ENCODE results near the gene TELO2.

Gene TELO2

GRCh38 chr16:1510941-1511351, 17.8 kb downstream of the TELO2 start:
- Histone ChIP-seq H3K27me3 (ENCODE audit: insufficient read depth, low read length) (no peaks in the 10 kb centered on the region), H3K36me3 (ENCODE audit: insufficient read depth, low read length) (peaks cover 32% of the 10 kb centered on the region), H3K27ac (ENCODE audit: low read depth, low read length) (no peak overlapping the region), H3K9me3 (ENCODE audit: insufficient read depth, low read depth, low read length) (0 out of 2 replicates have a peak, but pooled peaks cover 3% of the 10 kb centered on the region), H3K4me1 (ENCODE audit: insufficient read depth, low read length) (no peaks in the 10 kb centered on the region), H3K9ac (ENCODE audit: low read depth, low read length) (no peak overlapping the region), H3K4me3 (ENCODE audit: low read length) (no peak overlapping the region)
- 94% methylated on average over 26 of the region's 26 CpGs for WGBS

GRCh38 chr16:1511662-1512569, 18.8 kb downstream of the TELO2 start:
- WGBS = 91% methylated on average over 29 of the region's 30 CpGs
- Histone ChIP-seq H3K4me1 (ENCODE audit: insufficient read depth, low read length) (no peaks in the 10 kb centered on the region), H3K9ac (ENCODE audit: low read depth, low read length) (no peak overlapping the region), H3K4me3 (ENCODE audit: low read length) (no peak overlapping the region), H3K36me3 (ENCODE audit: insufficient read depth, low read length) (peaks cover 23% of the 10 kb centered on the region), H3K27ac (ENCODE audit: low read depth, low read length) (no peak overlapping the region), H3K27me3 (ENCODE audit: insufficient read depth, low read length) (no peaks in the 10 kb centered on the region), H3K9me3 (ENCODE audit: insufficient read depth, low read depth, low read length) (0 out of 2 replicates have a peak, but pooled peaks cover 3% of the 10 kb centered on the region)

GRCh38 chr16:1512774-1513173, 19.6 kb downstream of the TELO2 start:
- H3K36me3 ChIP-seq (ENCODE audit: insufficient read depth, low read length) = peaks cover 18% of the 10 kb centered on the region
- 96% methylated on average over 14 of the region's 15 CpGs for WGBS

GRCh38 chr16:1514507-1514906, 21.3 kb downstream of the TELO2 start:
- Histone ChIP-seq H3K36me3 (ENCODE audit: insufficient read depth, low read length) (peaks cover 14% of the 10 kb centered on the region), H3K4me3 (ENCODE audit: low read length) (no peak overlapping the region), H3K9me3 (ENCODE audit: insufficient read depth, low read depth, low read length) (0 out of 2 replicates have a peak, but pooled peaks cover 3% of the 10 kb centered on the region), H3K27me3 (ENCODE audit: insufficient read depth, low read length) (no peaks in the 10 kb centered on the region), H3K27ac (ENCODE audit: low read depth, low read length) (no peak overlapping the region), H3K4me1 (ENCODE audit: insufficient read depth, low read length) (no peaks in the 10 kb centered on the region), H3K9ac (ENCODE audit: low read depth, low read length) (no peak overlapping the region)
- 95% methylated on average over 2 of the region's 3 CpGs for WGBS

More at GRCh38 chr16:1512774-1513173, 19.6 kb downstream of the TELO2 start:
- Histone ChIP-seq H3K4me3 (ENCODE audit: low read length) (no peak overlapping the region), H3K27ac (ENCODE audit: low read depth, low read length) (no peak overlapping the region), H3K9ac (ENCODE audit: low read depth, low read length) (no peak overlapping the region), H3K27me3 (ENCODE audit: insufficient read depth, low read length) (no peaks in the 10 kb centered on the region), H3K9me3 (ENCODE audit: insufficient read depth, low read depth, low read length) (0 out of 2 replicates have a peak, but pooled peaks cover 3% of the 10 kb centered on the region), H3K4me1 (ENCODE audit: insufficient read depth, low read length) (no peaks in the 10 kb centered on the region)

GRCh38 chr16:1518626-1519135, 25.5 kb downstream of the TELO2 start:
- no peak overlapping the region for H3K27ac ChIP-seq (ENCODE audit: low read depth, low read length)
- H3K4me3 ChIP-seq (ENCODE audit: low read length) = no peak overlapping the region
- no peak overlapping the region for H3K9ac ChIP-seq (ENCODE audit: low read depth, low read length)
- H3K27me3 ChIP-seq (ENCODE audit: insufficient read depth, low read length) = no peaks in the 10 kb centered on the region
- no peaks in the 10 kb centered on the region for H3K4me1 ChIP-seq (ENCODE audit: insufficient read depth, low read length)
- H3K36me3 ChIP-seq (ENCODE audit: insufficient read depth, low read length) = peaks cover 10% of the 10 kb centered on the region
- H3K9me3 ChIP-seq (ENCODE audit: insufficient read depth, low read depth, low read length) = 0 out of 2 replicates have a peak, but pooled peaks cover 3% of the 10 kb centered on the region
- 91% methylated on average over 16 of the region's 16 CpGs for WGBS

GRCh38 chr16:1519831-1520230, 26.7 kb downstream of the TELO2 start:
- Histone ChIP-seq H3K9me3 (ENCODE audit: insufficient read depth, low read depth, low read length) (no peaks in the 10 kb centered on the region), H3K4me3 (ENCODE audit: low read length) (no peak overlapping the region), H3K36me3 (ENCODE audit: insufficient read depth, low read length) (peaks cover 10% of the 10 kb centered on the region; the same call in 1 of the 2 replicates), H3K4me1 (ENCODE audit: insufficient read depth, low read length) (no peaks in the 10 kb centered on the region), H3K27me3 (ENCODE audit: insufficient read depth, low read length) (no peaks in the 10 kb centered on the region), H3K9ac (ENCODE audit: low read depth, low read length) (no peak overlapping the region), H3K27ac (ENCODE audit: low read depth, low read length) (no peak overlapping the region)
- 96% methylated on average over 17 of the region's 17 CpGs for WGBS

- H3K4me1 ChIP-seq (ENCODE audit: insufficient read depth, low read length) = no peaks in the 10 kb centered on the region
- no peak overlapping the region for H3K9ac ChIP-seq (ENCODE audit: low read depth, low read length)
- no peak overlapping the region for H3K4me3 ChIP-seq (ENCODE audit: low read length)
- no peak overlapping the region for H3K27ac ChIP-seq (ENCODE audit: low read depth, low read length)
- H3K27me3 ChIP-seq (ENCODE audit: insufficient read depth, low read length) = no peaks in the 10 kb centered on the region
- peaks cover 10% of the 10 kb centered on the region; the same call in 1 of the 2 replicates for H3K36me3 ChIP-seq (ENCODE audit: insufficient read depth, low read length)
- H3K9me3 ChIP-seq (ENCODE audit: insufficient read depth, low read depth, low read length) = no peaks in the 10 kb centered on the region
- 96% methylated on average over 19 of the region's 19 CpGs for WGBS
Observed at GRCh38 chr16:1520461-1520860, 27.3 kb downstream of the TELO2 start.

- 92% methylated on average over 30 of the region's 30 CpGs for WGBS
- no peaks in the 10 kb centered on the region for H3K27me3 ChIP-seq (ENCODE audit: insufficient read depth, low read length)
- peaks cover 10% of the 10 kb centered on the region; the same call in 1 of the 2 replicates for H3K36me3 ChIP-seq (ENCODE audit: insufficient read depth, low read length)
- H3K27ac ChIP-seq (ENCODE audit: low read depth, low read length) = no peak overlapping the region
- no peak overlapping the region for H3K4me3 ChIP-seq (ENCODE audit: low read length)
- no peaks in the 10 kb centered on the region for H3K4me1 ChIP-seq (ENCODE audit: insufficient read depth, low read length)
- no peaks in the 10 kb centered on the region for H3K9me3 ChIP-seq (ENCODE audit: insufficient read depth, low read depth, low read length)
- no peak overlapping the region for H3K9ac ChIP-seq (ENCODE audit: low read depth, low read length)
Observed at GRCh38 chr16:1523581-1524245, 30.6 kb downstream of the TELO2 start.

- H3K36me3 ChIP-seq (ENCODE audit: insufficient read depth, low read length) = peaks cover 10% of the 10 kb centered on the region; the same call in 1 of the 2 replicates
- H3K4me1 ChIP-seq (ENCODE audit: insufficient read depth, low read length) = no peaks in the 10 kb centered on the region
- no peak overlapping the region for H3K9ac ChIP-seq (ENCODE audit: low read depth, low read length)
- H3K4me3 ChIP-seq (ENCODE audit: low read length) = no peak overlapping the region
- no peaks in the 10 kb centered on the region for H3K27me3 ChIP-seq (ENCODE audit: insufficient read depth, low read length)
- WGBS = 93% methylated on average over 26 of the region's 26 CpGs
- H3K27ac ChIP-seq (ENCODE audit: low read depth, low read length) = no peak overlapping the region
- no peaks in the 10 kb centered on the region for H3K9me3 ChIP-seq (ENCODE audit: insufficient read depth, low read depth, low read length)
Observed at GRCh38 chr16:1524366-1524765, 31.2 kb downstream of the TELO2 start.

GRCh38 chr16:1525871-1526607, 32.9 kb downstream of the TELO2 start:
- Histone ChIP-seq H3K4me1 (ENCODE audit: insufficient read depth, low read length) (no peaks in the 10 kb centered on the region), H3K9me3 (ENCODE audit: insufficient read depth, low read depth, low read length) (no peaks in the 10 kb centered on the region), H3K27me3 (ENCODE audit: insufficient read depth, low read length) (no peaks in the 10 kb centered on the region), H3K9ac (ENCODE audit: low read depth, low read length) (no peak overlapping the region), H3K27ac (ENCODE audit: low read depth, low read length) (no peak overlapping the region), H3K36me3 (ENCODE audit: insufficient read depth, low read length) (no peaks in the 10 kb centered on the region), H3K4me3 (ENCODE audit: low read length) (no peak overlapping the region)
- WGBS = 96% methylated on average over 44 of the region's 44 CpGs
